ENCODE measurements around the gene ZSCAN12. TPM values are rescaled to one million over a fixed set of nuclear protein-coding genes. Genes with fewer than 3 reads are reported as not detected.

The ZSCAN12 gene
- total RNA-seq, 1 experiment from 2014 or later = 0.81 TPM

DNA sequence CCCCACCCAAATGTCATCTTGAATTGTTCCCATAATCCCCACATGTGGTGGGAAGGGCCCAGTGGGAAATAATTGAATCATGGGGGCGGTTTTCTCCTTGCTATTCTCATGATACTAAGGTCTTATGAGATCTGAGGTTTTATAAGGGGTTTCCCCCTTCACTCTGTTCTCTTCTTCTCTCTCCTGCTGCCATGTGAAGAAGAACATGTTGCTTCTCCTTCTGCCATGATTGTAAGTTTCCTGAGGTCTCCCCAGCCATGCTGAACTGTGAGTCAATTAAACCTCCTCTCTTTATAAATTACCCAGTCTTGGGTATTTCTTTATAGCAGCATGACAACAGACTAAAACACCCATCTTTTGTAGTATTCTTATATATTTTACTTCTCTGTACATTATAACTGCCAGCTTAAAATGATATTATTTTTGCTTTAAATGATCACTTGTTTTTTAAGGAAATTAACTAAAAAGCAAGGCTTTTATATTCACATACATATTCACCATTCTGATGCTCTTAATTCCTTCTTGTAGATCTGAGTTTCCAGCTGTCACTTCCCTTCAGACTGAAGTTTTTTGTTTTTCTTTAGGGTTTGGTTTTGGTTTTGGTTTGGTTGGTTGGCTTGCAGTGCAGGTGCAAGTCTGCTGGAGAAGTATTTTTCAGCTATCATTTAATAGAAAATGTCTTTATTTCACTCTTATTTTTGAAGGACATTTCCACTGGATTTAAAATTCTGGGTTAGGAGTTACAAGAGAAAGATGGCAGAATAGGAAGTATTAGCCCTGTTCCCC lies 59.0 kb downstream of the ZSCAN12 start:
- no peak overlapping the region for H3K9ac ChIP-seq (ENCODE audit: low read length)
- H3K36me3 ChIP-seq (ENCODE audit: control insufficient read depth in 1 of 2, insufficient read depth in 2 of 2, low read length in 2 of 2) = no peaks in the 10 kb centered on the region
- H4K20me1 ChIP-seq (ENCODE audit: insufficient read depth) = no peaks in the 10 kb centered on the region
- no peak overlapping the region for H3K4me3 ChIP-seq (replicated peaks in 1 of 2; ENCODE audit: low read depth in 1 of 2, low read length in 2 of 2)
- H2AFZ ChIP-seq (ENCODE audit: low read depth, low read length, poor library complexity, severe bottlenecking) = no peak overlapping the region
- ATAC-seq (no peak), DNase-seq (ENCODE audit: low read depth, low spot score) (no peak)
- ChIA-PET CTCF (no interaction called here), RAD21 (ENCODE audit: low non-redundant PET in 1 of 2, low total read pairs in 2 of 2, uncharacterized antibody in 2 of 2, unreplicated experiment in 2 of 2) (no interaction called here), POLR2A (no interaction called here)
- intact Hi-C loops (cut with micrococcal nuclease) = no loop called here
- H3K9me3 ChIP-seq (ENCODE audit: control insufficient read depth in 1 of 2, insufficient read depth in 1 of 2, low read depth in 1 of 2, low read length in 2 of 2) = 0 out of 4 replicates have a peak, but pooled peaks cover 4 to 6% of the 10 kb centered on the region in 2 experiments
- H3K4me1 ChIP-seq (ENCODE audit: control insufficient read depth in 1 of 2, insufficient read depth in 2 of 2, low read length in 2 of 2) = peaks cover 7 to 12% of the 10 kb centered on the region in 2 experiments; a peak in 3 of 4 replicates
- no peak overlapping the region for H3K4me2 ChIP-seq (ENCODE audit: low read length)
- no peak overlapping the region for H3K27ac ChIP-seq (ENCODE audit: low read depth, low read length)
- BruUV-seq (replicated peaks) = no TSS peak
- TF ChIP-seq POLR2A (IDR thresholded peaks at IDR 0.05; ENCODE audit: borderline replicate concordance, extremely low read depth, insufficient read depth, insufficient read length) (no peak), RAD21 (IDR thresholded peaks at IDR 0.05; ENCODE audit: low read depth) (no peak), SP1 (IDR thresholded peaks at IDR 0.05; ENCODE audit: low read depth) (no peak), YY1 (IDR thresholded peaks at IDR 0.05; ENCODE audit: extremely low read depth, insufficient replicate concordance, low read depth, low read length) (no peak), SIN3A (IDR thresholded peaks at IDR 0.05; ENCODE audit: low read depth) (no peak), JUND (IDR thresholded peaks at IDR 0.05) (no peak), SRF (IDR thresholded peaks at IDR 0.05; ENCODE audit: low read depth) (no peak), EGR1 (IDR thresholded peaks at IDR 0.05; ENCODE audit: low read depth) (no peak), ZNF274 (IDR thresholded peaks at IDR 0.05; ENCODE audit: low read depth, low read length) (no peak), CBX3 (IDR thresholded peaks at IDR 0.05; ENCODE audit: low read depth) (no peak), EZH2phosphoT487 (IDR thresholded peaks at IDR 0.05; ENCODE audit: borderline replicate concordance) (no peak)
- TF ChIP-seq, protein P1, sequence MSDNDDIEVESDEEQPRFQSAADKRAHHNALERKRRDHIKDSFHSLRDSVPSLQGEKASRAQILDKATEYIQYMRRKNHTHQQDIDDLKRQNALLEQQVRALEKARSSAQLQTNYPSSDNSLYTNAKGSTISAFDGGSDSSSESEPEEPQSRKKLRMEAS (IDR thresholded peaks at IDR 0.05) = no peak
- TF ChIP-seq, protein P2, sequence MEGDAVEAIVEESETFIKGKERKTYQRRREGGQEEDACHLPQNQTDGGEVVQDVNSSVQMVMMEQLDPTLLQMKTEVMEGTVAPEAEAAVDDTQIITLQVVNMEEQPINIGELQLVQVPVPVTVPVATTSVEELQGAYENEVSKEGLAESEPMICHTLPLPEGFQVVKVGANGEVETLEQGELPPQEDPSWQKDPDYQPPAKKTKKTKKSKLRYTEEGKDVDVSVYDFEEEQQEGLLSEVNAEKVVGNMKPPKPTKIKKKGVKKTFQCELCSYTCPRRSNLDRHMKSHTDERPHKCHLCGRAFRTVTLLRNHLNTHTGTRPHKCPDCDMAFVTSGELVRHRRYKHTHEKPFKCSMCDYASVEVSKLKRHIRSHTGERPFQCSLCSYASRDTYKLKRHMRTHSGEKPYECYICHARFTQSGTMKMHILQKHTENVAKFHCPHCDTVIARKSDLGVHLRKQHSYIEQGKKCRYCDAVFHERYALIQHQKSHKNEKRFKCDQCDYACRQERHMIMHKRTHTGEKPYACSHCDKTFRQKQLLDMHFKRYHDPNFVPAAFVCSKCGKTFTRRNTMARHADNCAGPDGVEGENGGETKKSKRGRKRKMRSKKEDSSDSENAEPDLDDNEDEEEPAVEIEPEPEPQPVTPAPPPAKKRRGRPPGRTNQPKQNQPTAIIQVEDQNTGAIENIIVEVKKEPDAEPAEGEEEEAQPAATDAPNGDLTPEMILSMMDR (IDR thresholded peaks at IDR 0.05 in 2 of 3, conservative IDR thresholded peaks at IDR 0.05 in 1 of 3; ENCODE audit: borderline replicate concordance in 1 of 3, insufficient read depth in 1 of 3, low read depth in 2 of 3, low read length in 2 of 3) = no peak
- H3K27me3 ChIP-seq (ENCODE audit: insufficient read depth, low read length) = no peaks in the 10 kb centered on the region
- no peaks in the 10 kb centered on the region for H3K9me2 ChIP-seq (ENCODE audit: insufficient read depth)
- peaks cover 5% of the 10 kb centered on the region; the same call in 1 of the 2 replicates for H3K79me2 ChIP-seq (ENCODE audit: insufficient read depth, low read length)
